HepG2 (cell line): Measurements from ENCODE around the gene STIM2. TPM values are rescaled to one million over a fixed set of nuclear protein-coding genes. Genes with fewer than 3 reads are reported as not detected.

Source experiments
- ATAC-seq: fragments of 200-7000 bp; cut with Tn5 transposase; 3 replicates; pipeline ENCODE4 v1.9.1; 2020; ENCODE audit warnings: mild to moderate bottlenecking, moderate library complexity
- BruUV-seq: library from RNA; stranded (reverse); fragments of 400-500 nt; replicated peaks from 2 replicates; lab custom pipeline; 2021; lab: Mats Ljungman, UMichigan
- CTCF ChIA-PET: fragments of 300-600 bp; formaldehyde crosslinking; extraction: SDS; loops from one replicate; lab custom pipeline; 2021; ENCODE audit warnings: low total read pairs, inconsistent platforms, low intra/inter-chr PET ratio; lab: Yijun Ruan, JAX
- POLR2A ChIA-PET: fragments of 350-600 bp; sonication (Branson Sonifier 250); formaldehyde crosslinking; loops from one replicate; lab custom pipeline; 2020; ENCODE audit warnings: antibody characterized with exemption, inconsistent platforms; lab: Yijun Ruan, JAX
- DNase-seq: peaks from one replicate; pipeline ENCODE4 v3.0.0-alpha.2; 2015; ENCODE audit warnings: low spot score
- FAIRE-seq: peaks from 3 replicates; lab custom pipeline; 2011; peaks lifted over from hg19 to GRCh38; lab: Jason Lieb, UNC
- H2AFZ ChIP-seq: one replicate; pipeline ENCODE4 v1.6.1; 2011; ENCODE audit warnings: low read length, inconsistent platforms
- H3K27ac ChIP-seq: fragments of 300-600 bp; 3 replicates; pipeline ENCODE4 v1.8.0; 2011; ENCODE audit warnings: mixed run types, mild to moderate bottlenecking, mixed read lengths, low read length, inconsistent platforms; ENCODE audit not compliant: insufficient read depth; ENCODE audit errors: extremely low read length
- H3K27me3 ChIP-seq, 2 experiments: fragments of 200-600 bp in 1 of 2; 2 replicates in 1 of 2; 3 replicates in 1 of 2; pipeline versions ENCODE4 v1.6.0 to v1.8.0; 2011; ENCODE audit warnings: low read length in 2 of 2, mild to moderate bottlenecking in 2 of 2, moderate library complexity in 2 of 2, inconsistent platforms in 1 of 2; ENCODE audit not compliant: insufficient read depth in 2 of 2, control insufficient read depth in 1 of 2
- H3K36me3 ChIP-seq, 2 experiments: fragments of 200-600 bp in 1 of 2; replicated peaks in 1 of 2; 2 replicates in 1 of 2; 3 replicates in 1 of 2; pipeline versions ENCODE4 v1.5.1 to v1.8.0; 2011; ENCODE audit warnings: low read length in 2 of 2, inconsistent platforms in 1 of 2; ENCODE audit not compliant: insufficient read depth in 2 of 2, control insufficient read depth in 1 of 2
- H3K4me1 ChIP-seq: 2 replicates; pipeline ENCODE4 v1.5.1; 2012; ENCODE audit warnings: low read length, inconsistent platforms; ENCODE audit not compliant: insufficient read depth
- H3K4me2 ChIP-seq: 2 replicates; pipeline ENCODE4 v1.6.0; 2011; ENCODE audit warnings: low read depth, low read length, inconsistent platforms
- H3K4me3 ChIP-seq, 3 experiments: fragments of 200-600 bp in 1 of 3; sonication (generic), shearing (Covaris generic) in 1 of 3; replicated peaks in 1 of 3; 2 replicates each; pipeline ENCODE4 v1.5.1; 2011 to 2016; ENCODE audit warnings: low read length in 3 of 3, inconsistent platforms in 2 of 3, low read depth in 2 of 3, mild to moderate bottlenecking in 2 of 3, control low read depth in 1 of 3, mixed read lengths in 1 of 3; ENCODE audit not compliant: insufficient read depth in 1 of 3
- H3K79me2 ChIP-seq: one replicate; pipeline ENCODE4 v1.6.1; 2011; ENCODE audit warnings: low read length, inconsistent platforms; ENCODE audit not compliant: insufficient read depth
- H3K9ac ChIP-seq: 2 replicates; pipeline ENCODE4 v1.6.0; 2011; ENCODE audit warnings: mild to moderate bottlenecking, low read depth, low read length, inconsistent platforms; ENCODE audit not compliant: insufficient read depth
- H3K9me3 ChIP-seq: 2 replicates; pipeline ENCODE4 v1.5.1; 2012; ENCODE audit warnings: mild to moderate bottlenecking, low read length
- H4K20me1 ChIP-seq: 2 replicates; pipeline ENCODE4 v1.6.0; 2011; ENCODE audit warnings: inconsistent platforms, mild to moderate bottlenecking, low read length, moderate library complexity; ENCODE audit not compliant: insufficient read depth
- ELF4 ChIP-seq: sonication (generic); formaldehyde crosslinking; IDR thresholded peaks from 2 replicates; pipeline ENCODE4 v1.5.0; 2020; ENCODE audit warnings: missing genetic modification reagents, mild to moderate bottlenecking, moderate library complexity, borderline replicate concordance
- LCORL ChIP-seq, 2 experiments: fragments of 450-650 bp in 1 of 2; sonication (generic) in 1 of 2; formaldehyde crosslinking in 1 of 2; IDR thresholded peaks; 2 replicates each; pipeline versions ENCODE4 v1.5.0 to v1.6.1; 2017 to 2020; ENCODE audit warnings: antibody characterized with exemption in 1 of 2, missing genetic modification reagents in 1 of 2
- MAZ ChIP-seq, 2 experiments: sonication (generic) in 1 of 2; formaldehyde crosslinking in 1 of 2; IDR thresholded peaks; 2 replicates each; pipeline versions ENCODE4 v1.5.0 to v1.6.1; 2012 to 2020; ENCODE audit warnings: low read depth in 2 of 2, mild to moderate bottlenecking in 2 of 2, borderline replicate concordance in 1 of 2, improper control_type of control experiment in 1 of 2, low read length in 1 of 2, missing genetic modification reagents in 1 of 2, moderate library complexity in 1 of 2
- MEIS2 ChIP-seq: sonication (generic); formaldehyde crosslinking; IDR thresholded peaks from 2 replicates; pipeline ENCODE4 v1.9.0; 2021; ENCODE audit warnings: mild to moderate bottlenecking, missing genetic modification reagents
- PRPF4 ChIP-seq: fragments of 200-400 bp; formaldehyde crosslinking; IDR thresholded peaks from 2 replicates; pipeline ENCODE4 v1.6.1; 2016; ENCODE audit warnings: low read length, low read depth; ENCODE audit not compliant: poor library complexity, severe bottlenecking
- RFXANK ChIP-seq: IDR thresholded peaks from 2 replicates; pipeline ENCODE4 v1.6.1; 2016
- SRF ChIP-seq: IDR thresholded peaks from 2 replicates; pipeline ENCODE4 v1.6.1; 2011; ENCODE audit warnings: mild to moderate bottlenecking, low read depth, low read length, moderate library complexity
- ZFP36L1 ChIP-seq: sonication (generic); formaldehyde crosslinking; IDR thresholded peaks from 2 replicates; pipeline ENCODE4 v1.8.0; 2022; ENCODE audit warnings: mild to moderate bottlenecking, missing genetic modification reagents, moderate library complexity
- ZKSCAN8 ChIP-seq: IDR thresholded peaks from 2 replicates; pipeline ENCODE4 v1.6.1; 2016; ENCODE audit warnings: borderline replicate concordance, missing genetic modification reagents, missing compliant biosample characterization
- ZNF329 ChIP-seq: sonication (generic); formaldehyde crosslinking; IDR thresholded peaks from 2 replicates; pipeline ENCODE4 v1.9.0; 2021; ENCODE audit warnings: low read depth, mild to moderate bottlenecking, missing genetic modification reagents
- ZNF331 ChIP-seq: sonication (generic); formaldehyde crosslinking; IDR thresholded peaks from 2 replicates; pipeline ENCODE4 v1.4.0; 2020; ENCODE audit warnings: missing genetic modification reagents
- ZNF652 ChIP-seq: IDR thresholded peaks from 2 replicates; pipeline ENCODE4 v1.6.1; 2016; ENCODE audit warnings: low read depth, borderline replicate concordance
- WGBS: methylation state at CpG from one replicate; pipeline ENCODE4 v1.1.6; 2017; ENCODE audit warnings: low lambda C conversion rate; 5-methylcytosine and 5-hydroxymethylcytosine counted together
- in situ Hi-C: cut with HindIII; loops from 2 replicates; pipeline ENCODE4 v1.10.0; 2017; ENCODE audit warnings: low pct_unique_long_range_greater_than_20kb; ENCODE audit not compliant: extremely low pct_ligation_motif_present
- intact Hi-C: fragments of 100-400 bp; cut with micrococcal nuclease; formaldehyde crosslinking; loops from one replicate; pipeline ENCODE4 v1.10.0; 2022; ENCODE audit not compliant: unreplicated experiment
- polyA plus RNA-seq, 8 experiments: library from polyadenylated mRNA; depleted of rRNA in 3 of 8; stranded (reverse) in 7 of 8; unstranded in 1 of 8; fragments of >200 nt; fragmentation: Illumina TruSeq in 4 of 8; extraction: Trizol in 4 of 8; gene quantifications; 2 replicates each; pipeline versions ENCODE4 v1.2.1 to v1.2.3, GENCODE V29; 2011 to 2016; ENCODE audit warnings: low read depth in 4 of 8, missing spikeins in 1 of 8, mixed read lengths in 1 of 8; ENCODE audit not compliant: insufficient read depth in 1 of 8
- total RNA-seq, 5 experiments: library from RNA; depleted of rRNA; stranded (reverse); fragments of >200 nt; fragmentation: Illumina TruSeq; extraction: Trizol; gene quantifications; 2 replicates each; pipeline ENCODE4 v1.2.3, GENCODE V29; 2016; ENCODE audit warnings: low read depth in 1 of 5
- TF ChIP-seq, protein P1 (sequence below): IDR thresholded peaks from 2 replicates; pipeline ENCODE4 v1.6.1; 2018; ENCODE audit warnings: missing genetic modification reagents
- TF ChIP-seq, protein P2 (sequence below): sonication (generic); formaldehyde crosslinking; IDR thresholded peaks from 2 replicates; pipeline ENCODE4 v1.4.0; 2020; ENCODE audit warnings: missing genetic modification reagents, borderline replicate concordance

The STIM2 gene
- total and polyA plus RNA-seq, 2 of the 13 experiments (the other 11 are each of a cell fraction or from before 2014, with no cell fraction given): 19.3 to 19.4 TPM

DNA sequence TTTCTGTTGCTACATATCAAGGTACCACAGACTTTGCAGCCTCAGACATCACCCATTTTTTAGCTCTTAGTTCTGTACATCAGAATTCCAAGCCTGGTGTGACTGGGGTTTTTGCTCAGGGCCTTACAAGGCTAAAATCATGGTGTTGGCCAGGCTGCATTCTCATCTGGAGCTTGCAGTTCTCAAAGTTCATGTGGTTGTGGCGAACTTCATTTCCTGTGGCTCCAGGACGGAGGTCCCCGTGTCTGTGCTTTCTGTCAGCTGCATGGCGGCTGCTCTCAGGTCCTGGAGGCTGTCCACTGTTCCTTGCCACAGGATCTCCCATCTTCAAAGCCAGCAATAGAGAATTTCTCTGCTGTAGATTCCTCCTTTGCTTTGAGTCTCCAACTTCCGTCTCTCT, 157.4 kb downstream of the STIM2 start:
- ChIA-PET POLR2A (no interaction called here), CTCF (no interaction called here)
- no peaks in the 10 kb centered on the region for H3K79me2 ChIP-seq
- DNase-seq (no peak), FAIRE-seq (no peak), ATAC-seq (no peak)
- no peaks in the 10 kb centered on the region for H3K9me3 ChIP-seq
- H3K4me2 ChIP-seq: no peak overlapping the region
- 93% methylated on average over 5 of the region's 5 CpGs for WGBS
- no peaks in the 10 kb centered on the region for H4K20me1 ChIP-seq
- in situ Hi-C loops (loop anchor here (10.0 to 25.0 kb wide), 2 partner anchors 231 to 543 kb away; no protein-coding TSS in a partner anchor), intact Hi-C loops (loop anchor here (10.0 kb wide), 1 partner anchor 293 kb away; no protein-coding TSS in a partner anchor)
- H3K27ac ChIP-seq: no peak overlapping the region
- no TSS peak for BruUV-seq
- H3K27me3 ChIP-seq: no peaks in the 10 kb centered on the region
- TF ChIP-seq, protein P1, sequence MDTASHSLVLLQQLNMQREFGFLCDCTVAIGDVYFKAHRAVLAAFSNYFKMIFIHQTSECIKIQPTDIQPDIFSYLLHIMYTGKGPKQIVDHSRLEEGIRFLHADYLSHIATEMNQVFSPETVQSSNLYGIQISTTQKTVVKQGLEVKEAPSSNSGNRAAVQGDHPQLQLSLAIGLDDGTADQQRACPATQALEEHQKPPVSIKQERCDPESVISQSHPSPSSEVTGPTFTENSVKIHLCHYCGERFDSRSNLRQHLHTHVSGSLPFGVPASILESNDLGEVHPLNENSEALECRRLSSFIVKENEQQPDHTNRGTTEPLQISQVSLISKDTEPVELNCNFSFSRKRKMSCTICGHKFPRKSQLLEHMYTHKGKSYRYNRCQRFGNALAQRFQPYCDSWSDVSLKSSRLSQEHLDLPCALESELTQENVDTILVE (CRISPR knock-in tag): no peak
- TF ChIP-seq PRPF4 (no peak), ZFP36L1 (CRISPR knock-in tag) (no peak), ZNF652 (CRISPR knock-in tag) (no peak)
- no peaks in the 10 kb centered on the region for H3K4me1 ChIP-seq
- no peak overlapping the region for H3K4me3 ChIP-seq
- H3K36me3 ChIP-seq: peaks cover 0 to 3% of the 10 kb centered on the region in 2 experiments; a peak in 1 of 5 replicates
- no peak overlapping the region for H2AFZ ChIP-seq
- H3K9ac ChIP-seq: no peak overlapping the region

DNA sequence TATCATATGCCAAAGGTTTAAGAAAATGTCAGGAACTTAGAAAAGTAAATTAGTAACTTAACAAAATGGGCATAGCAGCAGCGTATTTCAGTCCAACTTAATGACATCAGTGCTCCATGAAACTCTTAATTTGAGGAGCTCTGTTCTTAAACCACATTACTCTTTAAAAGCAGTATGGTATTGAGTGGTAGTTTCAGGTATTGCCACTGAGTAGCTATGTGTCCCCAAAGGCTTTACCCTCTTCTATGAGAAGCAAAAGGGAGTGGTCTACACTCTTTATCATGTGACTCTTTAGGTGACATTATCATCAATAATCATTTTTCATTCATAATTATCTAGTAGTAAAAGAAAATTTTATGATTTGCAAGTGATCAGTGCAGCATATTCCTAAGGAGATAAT, 158.3 kb downstream of the STIM2 start:
- no peak overlapping the region for H3K4me3 ChIP-seq
- no peaks in the 10 kb centered on the region for H3K79me2 ChIP-seq
- no peak overlapping the region for H2AFZ ChIP-seq
- ATAC-seq (no peak), DNase-seq (no peak), FAIRE-seq (no peak)
- no peak overlapping the region for H3K4me2 ChIP-seq
- in situ Hi-C loops: loop anchor here (10.0 to 25.0 kb wide), 2 partner anchors 232 to 544 kb away; no protein-coding TSS in a partner anchor
- H3K27ac ChIP-seq: no peak overlapping the region
- H3K27me3 ChIP-seq: no peaks in the 10 kb centered on the region
- no peaks in the 10 kb centered on the region for H3K9me3 ChIP-seq
- BruUV-seq: no TSS peak
- no peaks in the 10 kb centered on the region for H3K4me1 ChIP-seq
- intact Hi-C loops: loop anchor here (10.0 kb wide), 1 partner anchor 294 kb away; no protein-coding TSS in a partner anchor
- no peak overlapping the region for H3K9ac ChIP-seq
- peaks cover 0 to 3% of the 10 kb centered on the region in 2 experiments; a peak in 1 of 5 replicates for H3K36me3 ChIP-seq
- CTCF ChIA-PET: no interaction called here
- 100% methylated on average over 1 of the region's 1 CpG for WGBS
- H4K20me1 ChIP-seq: no peaks in the 10 kb centered on the region
- POLR2A ChIA-PET: no interaction called here
- TF ChIP-seq MAZ (IDR thresholded peaks at IDR 0.05; ENCODE audit: borderline replicate concordance, low read depth, low read length): no peak
- no peak for TF ChIP-seq MAZ (CRISPR knock-in tag; IDR thresholded peaks at IDR 0.05; ENCODE audit: low read depth)
- TF ChIP-seq, protein P2, sequence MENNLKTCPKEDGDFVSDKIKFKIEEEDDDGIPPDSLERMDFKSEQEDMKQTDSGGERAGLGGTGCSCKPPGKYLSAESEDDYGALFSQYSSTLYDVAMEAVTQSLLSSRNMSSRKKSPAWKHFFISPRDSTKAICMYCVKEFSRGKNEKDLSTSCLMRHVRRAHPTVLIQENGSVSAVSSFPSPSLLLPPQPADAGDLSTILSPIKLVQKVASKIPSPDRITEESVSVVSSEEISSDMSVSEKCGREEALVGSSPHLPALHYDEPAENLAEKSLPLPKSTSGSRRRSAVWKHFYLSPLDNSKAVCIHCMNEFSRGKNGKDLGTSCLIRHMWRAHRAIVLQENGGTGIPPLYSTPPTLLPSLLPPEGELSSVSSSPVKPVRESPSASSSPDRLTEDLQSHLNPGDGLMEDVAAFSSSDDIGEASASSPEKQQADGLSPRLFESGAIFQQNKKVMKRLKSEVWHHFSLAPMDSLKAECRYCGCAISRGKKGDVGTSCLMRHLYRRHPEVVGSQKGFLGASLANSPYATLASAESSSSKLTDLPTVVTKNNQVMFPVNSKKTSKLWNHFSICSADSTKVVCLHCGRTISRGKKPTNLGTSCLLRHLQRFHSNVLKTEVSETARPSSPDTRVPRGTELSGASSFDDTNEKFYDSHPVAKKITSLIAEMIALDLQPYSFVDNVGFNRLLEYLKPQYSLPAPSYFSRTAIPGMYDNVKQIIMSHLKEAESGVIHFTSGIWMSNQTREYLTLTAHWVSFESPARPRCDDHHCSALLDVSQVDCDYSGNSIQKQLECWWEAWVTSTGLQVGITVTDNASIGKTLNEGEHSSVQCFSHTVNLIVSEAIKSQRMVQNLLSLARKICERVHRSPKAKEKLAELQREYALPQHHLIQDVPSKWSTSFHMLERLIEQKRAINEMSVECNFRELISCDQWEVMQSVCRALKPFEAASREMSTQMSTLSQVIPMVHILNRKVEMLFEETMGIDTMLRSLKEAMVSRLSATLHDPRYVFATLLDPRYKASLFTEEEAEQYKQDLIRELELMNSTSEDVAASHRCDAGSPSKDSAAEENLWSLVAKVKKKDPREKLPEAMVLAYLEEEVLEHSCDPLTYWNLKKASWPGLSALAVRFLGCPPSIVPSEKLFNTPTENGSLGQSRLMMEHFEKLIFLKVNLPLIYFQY (CRISPR knock-in tag): no peak
- no peak for TF ChIP-seq RFXANK
- TF ChIP-seq ZNF329: no peak
- TF ChIP-seq ELF4: no peak
- no peak for TF ChIP-seq MEIS2 (CRISPR knock-in tag)
- no peak for TF ChIP-seq ZNF331 (CRISPR knock-in tag)
- no peak for TF ChIP-seq SRF
- TF ChIP-seq LCORL (IDR thresholded peaks at IDR 0.05): no peak
- no peak for TF ChIP-seq LCORL (CRISPR knock-in tag; IDR thresholded peaks at IDR 0.05)
- no peak for TF ChIP-seq ZKSCAN8 (CRISPR knock-in tag)
